ENCODE measurements around the gene SLC22A3. TPM values are rescaled to one million over a fixed set of nuclear protein-coding genes. Genes with fewer than 3 reads are reported as not detected.

Gene SLC22A3
- total RNA-seq, 1 experiment from 2014 or later: 2.4 TPM

DNA sequence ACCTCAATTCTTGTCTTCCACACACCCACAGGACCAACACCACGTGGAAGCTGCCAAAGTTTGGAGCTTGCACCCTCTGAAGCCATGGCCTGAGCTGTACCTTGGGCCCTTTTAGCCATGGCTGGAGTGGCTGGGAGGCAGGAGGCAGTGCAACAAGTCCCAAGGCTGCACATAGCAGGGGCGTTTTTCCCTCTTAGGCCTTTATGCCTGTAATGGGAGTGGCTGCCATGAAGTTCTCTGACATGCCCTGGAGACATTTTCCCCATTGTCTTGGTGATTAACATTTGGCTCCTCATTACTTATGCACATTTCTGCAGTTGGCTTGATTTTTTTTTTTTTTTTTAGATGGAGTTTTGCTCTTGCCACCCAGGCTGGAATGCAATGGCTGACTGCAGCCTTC is 44.4 kb upstream of the SLC22A3 start:
- H3K4me1 Mint-ChIP-seq (ENCODE audit: low read depth, unreplicated experiment): peaks cover 7% of the 10 kb centered on the region

DNA sequence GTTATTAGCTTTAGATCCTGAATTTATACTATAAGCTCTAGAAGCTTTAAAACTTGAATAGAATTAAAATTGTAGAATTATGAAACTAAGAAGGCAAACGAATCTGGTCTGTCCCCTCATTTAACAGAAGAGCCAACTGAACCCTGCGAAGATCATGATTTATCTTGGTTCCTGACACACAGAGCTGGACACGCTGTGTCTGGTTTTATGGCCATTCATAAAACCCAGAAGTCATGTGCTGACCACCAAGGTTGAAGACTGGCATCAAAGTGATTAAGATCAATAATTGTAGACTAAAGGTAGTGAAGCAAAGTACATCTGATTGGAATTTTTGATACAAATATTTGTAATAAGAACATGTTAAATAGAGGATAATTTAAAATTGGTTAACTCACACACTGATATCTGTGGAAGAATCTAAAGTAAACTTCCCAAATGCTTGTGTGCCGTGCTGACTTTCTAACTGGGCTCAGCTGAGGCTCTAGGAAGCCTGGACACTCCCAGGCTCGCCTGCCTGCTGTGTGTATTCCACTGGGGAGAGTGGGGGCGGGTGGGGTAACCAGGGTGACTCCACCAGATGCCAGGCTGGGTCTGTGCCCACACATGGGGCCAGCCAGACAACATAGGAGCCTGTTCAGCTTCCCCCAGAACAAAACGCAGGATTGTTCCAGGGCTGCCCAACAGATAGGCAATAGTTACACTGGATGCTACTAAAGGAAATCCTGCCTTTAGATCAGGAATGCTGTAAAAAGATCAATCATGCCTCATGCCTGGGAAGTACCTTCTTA is 42.1 kb upstream of the SLC22A3 start:
- CTCF ChIA-PET: no interaction called here
- H3K9me3 Mint-ChIP-seq (ENCODE audit: unreplicated experiment): peaks cover 47% of the 10 kb centered on the region
- intact Hi-C loops (cut with micrococcal nuclease; ENCODE audit: unreplicated experiment): no loop called here

More for the DNA sequence above, 44.4 kb upstream of the SLC22A3 start:
- no peak for DNase-seq
- H3K36me3 ChIP-seq (ENCODE audit: control insufficient read depth, insufficient read depth, low read length): no peaks in the 10 kb centered on the region
- H3K27ac Mint-ChIP-seq (ENCODE audit: unreplicated experiment): no peak overlapping the region
- H3K36me3 Mint-ChIP-seq (ENCODE audit: insufficient read depth, unreplicated experiment): no peaks in the 10 kb centered on the region
- intact Hi-C loops (cut with micrococcal nuclease; ENCODE audit: unreplicated experiment): no loop called here
- ChIA-PET POLR2A (no interaction called here), CTCF (no interaction called here)
- H3K9me3 Mint-ChIP-seq (ENCODE audit: unreplicated experiment): peaks cover 33% of the 10 kb centered on the region
- no peaks in the 10 kb centered on the region for H3K4me1 ChIP-seq
- no TSS peak for BruUV-seq (replicated peaks)
- H3K27me3 Mint-ChIP-seq (ENCODE audit: insufficient read depth, unreplicated experiment): no peaks in the 10 kb centered on the region
- H3K4me3 Mint-ChIP-seq (ENCODE audit: unreplicated experiment): no peak overlapping the region
- peaks cover 4% of the 10 kb centered on the region for H3K9me3 ChIP-seq
- H3K27me3 ChIP-seq (replicated peaks; ENCODE audit: control insufficient read depth, insufficient read depth, low read length): no peaks in the 10 kb centered on the region
- TF ChIP-seq, protein P1, sequence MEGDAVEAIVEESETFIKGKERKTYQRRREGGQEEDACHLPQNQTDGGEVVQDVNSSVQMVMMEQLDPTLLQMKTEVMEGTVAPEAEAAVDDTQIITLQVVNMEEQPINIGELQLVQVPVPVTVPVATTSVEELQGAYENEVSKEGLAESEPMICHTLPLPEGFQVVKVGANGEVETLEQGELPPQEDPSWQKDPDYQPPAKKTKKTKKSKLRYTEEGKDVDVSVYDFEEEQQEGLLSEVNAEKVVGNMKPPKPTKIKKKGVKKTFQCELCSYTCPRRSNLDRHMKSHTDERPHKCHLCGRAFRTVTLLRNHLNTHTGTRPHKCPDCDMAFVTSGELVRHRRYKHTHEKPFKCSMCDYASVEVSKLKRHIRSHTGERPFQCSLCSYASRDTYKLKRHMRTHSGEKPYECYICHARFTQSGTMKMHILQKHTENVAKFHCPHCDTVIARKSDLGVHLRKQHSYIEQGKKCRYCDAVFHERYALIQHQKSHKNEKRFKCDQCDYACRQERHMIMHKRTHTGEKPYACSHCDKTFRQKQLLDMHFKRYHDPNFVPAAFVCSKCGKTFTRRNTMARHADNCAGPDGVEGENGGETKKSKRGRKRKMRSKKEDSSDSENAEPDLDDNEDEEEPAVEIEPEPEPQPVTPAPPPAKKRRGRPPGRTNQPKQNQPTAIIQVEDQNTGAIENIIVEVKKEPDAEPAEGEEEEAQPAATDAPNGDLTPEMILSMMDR (IDR thresholded peaks at IDR 0.05; ENCODE audit: insufficient read depth in 1 of 2, low read depth in 1 of 2, low read length in 1 of 2, severe bottlenecking in 1 of 2, unreplicated experiment in 1 of 2): no peak
- H3K4me3 ChIP-seq (ENCODE audit: low read depth, low read length): no peak overlapping the region

GRCh38 chr6:160309718-160310117 is 38.5 kb upstream of the SLC22A3 start:
- no peaks in the 10 kb centered on the region for H3K36me3 ChIP-seq (ENCODE audit: control insufficient read depth, insufficient read depth, low read length)
- Mint-ChIP-seq H3K9me3 (ENCODE audit: unreplicated experiment) (peaks cover 41% of the 10 kb centered on the region), H3K36me3 (ENCODE audit: insufficient read depth, unreplicated experiment) (no peaks in the 10 kb centered on the region), H3K4me3 (ENCODE audit: unreplicated experiment) (no peak overlapping the region), H3K27ac (ENCODE audit: unreplicated experiment) (no peak overlapping the region), H3K27me3 (ENCODE audit: insufficient read depth, unreplicated experiment) (no peaks in the 10 kb centered on the region), H3K4me1 (ENCODE audit: low read depth, unreplicated experiment) (no peaks in the 10 kb centered on the region)
- BruUV-seq (replicated peaks): no TSS peak
- ChIA-PET POLR2A (no interaction called here), CTCF (no interaction called here)
- H3K4me3 ChIP-seq (ENCODE audit: low read depth, low read length): no peak overlapping the region
- no peaks in the 10 kb centered on the region for H3K4me1 ChIP-seq
- intact Hi-C loops (cut with micrococcal nuclease; ENCODE audit: unreplicated experiment): no loop called here
- DNase-seq: no peak
- TF ChIP-seq, protein P1 (IDR thresholded peaks at IDR 0.05; ENCODE audit: insufficient read depth in 1 of 2, low read depth in 1 of 2, low read length in 1 of 2, severe bottlenecking in 1 of 2, unreplicated experiment in 1 of 2): no peak
- H3K27me3 ChIP-seq (replicated peaks; ENCODE audit: control insufficient read depth, insufficient read depth, low read length): no peaks in the 10 kb centered on the region
- peaks cover 14% of the 10 kb centered on the region for H3K9me3 ChIP-seq

More for the DNA sequence above, 42.1 kb upstream of the SLC22A3 start:
- no peak overlapping the region for H3K4me3 ChIP-seq (ENCODE audit: low read depth, low read length)
- no peaks in the 10 kb centered on the region for H3K4me1 ChIP-seq
- Mint-ChIP-seq H3K4me3 (ENCODE audit: unreplicated experiment) (no peak overlapping the region), H3K27me3 (ENCODE audit: insufficient read depth, unreplicated experiment) (no peaks in the 10 kb centered on the region), H3K27ac (ENCODE audit: unreplicated experiment) (no peak overlapping the region), H3K4me1 (ENCODE audit: low read depth, unreplicated experiment) (peaks cover 7% of the 10 kb centered on the region), H3K36me3 (ENCODE audit: insufficient read depth, unreplicated experiment) (no peaks in the 10 kb centered on the region)
- TF ChIP-seq, protein P1 (IDR thresholded peaks at IDR 0.05; ENCODE audit: insufficient read depth in 1 of 2, low read depth in 1 of 2, low read length in 1 of 2, severe bottlenecking in 1 of 2, unreplicated experiment in 1 of 2): no peak
- DNase-seq: no peak
- BruUV-seq (replicated peaks): no TSS peak
- no peaks in the 10 kb centered on the region for H3K27me3 ChIP-seq (replicated peaks; ENCODE audit: control insufficient read depth, insufficient read depth, low read length)
- no peaks in the 10 kb centered on the region for H3K36me3 ChIP-seq (ENCODE audit: control insufficient read depth, insufficient read depth, low read length)
- POLR2A ChIA-PET: no interaction called here
- peaks cover 11% of the 10 kb centered on the region for H3K9me3 ChIP-seq
